Measurements from ENCODE around the gene DAB2IP.

DNA sequence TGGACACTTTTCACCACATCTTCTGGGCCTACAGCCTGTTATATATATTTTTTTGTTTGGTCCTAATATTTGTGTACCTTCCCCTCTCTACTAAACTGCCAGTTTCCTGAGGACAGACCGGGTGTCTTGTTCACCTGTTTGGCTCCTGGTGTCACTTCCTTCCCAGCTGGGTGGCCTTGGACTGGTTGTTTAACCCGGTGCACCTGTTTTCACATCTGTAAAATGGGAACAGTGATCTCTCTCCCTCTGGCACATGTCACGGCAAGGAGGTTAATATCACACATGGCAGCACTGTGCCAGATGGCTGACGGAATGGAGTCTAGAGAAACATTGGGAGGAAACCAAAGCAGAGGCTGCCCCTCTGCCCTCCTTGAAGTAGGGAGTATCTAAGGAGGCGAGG is 79.7 kb downstream of the DAB2IP start:
- TF ChIP-seq POLR2AphosphoS5 (IDR thresholded peaks at IDR 0.05; ENCODE audit: low read depth) (no peak), EZH2phosphoT487 (IDR thresholded peaks at IDR 0.05; ENCODE audit: unreplicated experiment) (no peak), REST (IDR thresholded peaks at IDR 0.05; ENCODE audit: unreplicated experiment) (no peak), EZH2 (IDR thresholded peaks at IDR 0.05; ENCODE audit: low read depth, unreplicated experiment) (no peak), JUNB (IDR thresholded peaks at IDR 0.05; ENCODE audit: unreplicated experiment) (no peak), ZNF114 (CRISPR knock-in tag; IDR thresholded peaks at IDR 0.05) (no peak), STAT1 (IDR thresholded peaks at IDR 0.05; ENCODE audit: unreplicated experiment) (no peak)
- TF ChIP-seq, protein P1, sequence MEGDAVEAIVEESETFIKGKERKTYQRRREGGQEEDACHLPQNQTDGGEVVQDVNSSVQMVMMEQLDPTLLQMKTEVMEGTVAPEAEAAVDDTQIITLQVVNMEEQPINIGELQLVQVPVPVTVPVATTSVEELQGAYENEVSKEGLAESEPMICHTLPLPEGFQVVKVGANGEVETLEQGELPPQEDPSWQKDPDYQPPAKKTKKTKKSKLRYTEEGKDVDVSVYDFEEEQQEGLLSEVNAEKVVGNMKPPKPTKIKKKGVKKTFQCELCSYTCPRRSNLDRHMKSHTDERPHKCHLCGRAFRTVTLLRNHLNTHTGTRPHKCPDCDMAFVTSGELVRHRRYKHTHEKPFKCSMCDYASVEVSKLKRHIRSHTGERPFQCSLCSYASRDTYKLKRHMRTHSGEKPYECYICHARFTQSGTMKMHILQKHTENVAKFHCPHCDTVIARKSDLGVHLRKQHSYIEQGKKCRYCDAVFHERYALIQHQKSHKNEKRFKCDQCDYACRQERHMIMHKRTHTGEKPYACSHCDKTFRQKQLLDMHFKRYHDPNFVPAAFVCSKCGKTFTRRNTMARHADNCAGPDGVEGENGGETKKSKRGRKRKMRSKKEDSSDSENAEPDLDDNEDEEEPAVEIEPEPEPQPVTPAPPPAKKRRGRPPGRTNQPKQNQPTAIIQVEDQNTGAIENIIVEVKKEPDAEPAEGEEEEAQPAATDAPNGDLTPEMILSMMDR (conservative IDR thresholded peaks at IDR 0.05; ENCODE audit: low read depth in 2 of 2): no peak
- TF ChIP-seq, protein P2, sequence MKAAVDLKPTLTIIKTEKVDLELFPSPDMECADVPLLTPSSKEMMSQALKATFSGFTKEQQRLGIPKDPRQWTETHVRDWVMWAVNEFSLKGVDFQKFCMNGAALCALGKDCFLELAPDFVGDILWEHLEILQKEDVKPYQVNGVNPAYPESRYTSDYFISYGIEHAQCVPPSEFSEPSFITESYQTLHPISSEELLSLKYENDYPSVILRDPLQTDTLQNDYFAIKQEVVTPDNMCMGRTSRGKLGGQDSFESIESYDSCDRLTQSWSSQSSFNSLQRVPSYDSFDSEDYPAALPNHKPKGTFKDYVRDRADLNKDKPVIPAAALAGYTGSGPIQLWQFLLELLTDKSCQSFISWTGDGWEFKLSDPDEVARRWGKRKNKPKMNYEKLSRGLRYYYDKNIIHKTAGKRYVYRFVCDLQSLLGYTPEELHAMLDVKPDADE (IDR thresholded peaks at IDR 0.05): no peak

Measured in GM23338 (cell line).